Neural progenitor cell (in vitro differentiated cells): Measurements from ENCODE around the gene SERPINB10. TPM values are rescaled to one million over a fixed set of nuclear protein-coding genes. Genes with fewer than 3 reads are reported as not detected.

Experiments
- DNase-seq: peaks from one replicate; pipeline ENCODE4 v3.0.0-alpha.2; 2016; ENCODE audit warnings: low spot score
- H2AFZ ChIP-seq: fragments of 200-600 bp; sonication (generic); replicated peaks from 2 replicates; pipeline ENCODE4 v1.6.1; 2016; ENCODE audit warnings: antibody characterized with exemption
- H3F3A ChIP-seq: fragments of 200-600 bp; sonication (generic); 2 replicates; pipeline ENCODE4 v1.6.1; 2016; ENCODE audit warnings: antibody characterized with exemption, low read depth
- H3K27ac ChIP-seq: fragments of 200-600 bp; sonication (generic); 2 replicates; pipeline ENCODE4 v1.5.1; 2016; ENCODE audit warnings: mild to moderate bottlenecking
- H3K27me3 ChIP-seq: fragments of 200-600 bp; sonication (generic); 2 replicates; pipeline ENCODE4 v1.6.1; 2016; ENCODE audit warnings: mild to moderate bottlenecking, moderate library complexity
- H3K36me3 ChIP-seq: fragments of 200-600 bp; sonication (generic); 2 replicates; pipeline ENCODE4 v1.5.1; 2016
- H3K4me1 ChIP-seq: fragments of 200-600 bp; sonication (generic); 2 replicates; pipeline ENCODE4 v1.6.1; 2016; ENCODE audit warnings: mixed run types
- H3K4me2 ChIP-seq: fragments of 200-600 bp; sonication (generic); 2 replicates; pipeline ENCODE4 v1.6.1; 2016
- H3K4me3 ChIP-seq: fragments of 200-600 bp; sonication (generic); 2 replicates; pipeline ENCODE4 v1.5.1; 2016
- H3K79me2 ChIP-seq: fragments of 200-600 bp; sonication (generic); 2 replicates; pipeline ENCODE4 v1.6.1; 2016; ENCODE audit warnings: low read depth
- H3K9ac ChIP-seq: fragments of 200-600 bp; sonication (generic); 2 replicates; pipeline ENCODE4 v1.6.1; 2016
- H3K9me3 ChIP-seq: fragments of 200-600 bp; sonication (generic); 2 replicates; pipeline ENCODE4 v1.5.1; 2016; ENCODE audit warnings: low read depth
- H4K20me1 ChIP-seq: fragments of 200-600 bp; sonication (generic); 2 replicates; pipeline ENCODE4 v1.6.1; 2016; ENCODE audit warnings: low read depth
- H3K27ac Mint-ChIP-seq: 3 replicates; pipeline ENCODE4 v1.8.0; 2021; ENCODE audit warnings: mixed read lengths
- H3K27me3 Mint-ChIP-seq: 2 replicates; pipeline ENCODE4 v1.8.0; 2022; ENCODE audit warnings: low read depth, mild to moderate bottlenecking, inconsistent platforms, moderate library complexity, mixed read lengths; ENCODE audit not compliant: insufficient read depth
- H3K36me3 Mint-ChIP-seq: 3 replicates; pipeline ENCODE4 v1.8.0; 2021; ENCODE audit warnings: mixed read lengths
- H3K4me1 Mint-ChIP-seq: 3 replicates; pipeline ENCODE4 v1.8.0; 2021; ENCODE audit warnings: mixed read lengths
- H3K4me3 Mint-ChIP-seq: 3 replicates; pipeline ENCODE4 v1.8.0; 2021; ENCODE audit warnings: mild to moderate bottlenecking, moderate library complexity, mixed read lengths
- H3K9me3 Mint-ChIP-seq: 3 replicates; pipeline ENCODE4 v1.8.0; 2020; ENCODE audit warnings: mixed read lengths
- CTCF ChIP-seq: fragments of 200-600 bp; sonication (generic); IDR thresholded peaks from 2 replicates; pipeline ENCODE4 v1.5.1; 2017; ENCODE audit warnings: antibody characterized with exemption, mild to moderate bottlenecking
- EZH2 ChIP-seq: fragments of 200-600 bp; sonication (generic); IDR thresholded peaks from 2 replicates; pipeline ENCODE4 v1.6.1; 2017; ENCODE audit warnings: antibody characterized with exemption, mild to moderate bottlenecking, moderate library complexity
- EZH2phosphoT487 ChIP-seq: fragments of 200-600 bp; sonication (generic); IDR thresholded peaks from 2 replicates; pipeline ENCODE4 v1.6.1; 2017; ENCODE audit warnings: antibody characterized with exemption
- total RNA-seq: library from RNA; depleted of rRNA; stranded (reverse); fragments of >200 nt; gene quantifications from 2 replicates; pipeline ENCODE4 v1.2.3, GENCODE V29; 2015; ENCODE audit warnings: low replicate concordance

SERPINB10 gene
- total RNA-seq, 1 donor from 2014 or later = not detected

- TF ChIP-seq CTCF (no peak), EZH2phosphoT487 (no peak), EZH2 (no peak)
- H3K4me1 Mint-ChIP-seq = peaks cover 2% of the 10 kb centered on the region
- H3K4me1 ChIP-seq = peaks cover 2% of the 10 kb centered on the region
- no peak overlapping the region for H3K27ac ChIP-seq
- no peak overlapping the region for H3K4me2 ChIP-seq
- no peak overlapping the region for H3K9ac ChIP-seq
- H3K4me3 ChIP-seq = no peak overlapping the region
- H3K79me2 ChIP-seq = no peaks in the 10 kb centered on the region
- H3K4me3 Mint-ChIP-seq = no peak overlapping the region
- H2AFZ ChIP-seq = no peak overlapping the region
- no peaks in the 10 kb centered on the region for H4K20me1 ChIP-seq
- H3K27ac Mint-ChIP-seq = no peak overlapping the region
- H3K36me3 ChIP-seq = no peaks in the 10 kb centered on the region
- H3K9me3 Mint-ChIP-seq = no peaks in the 10 kb centered on the region
- peaks cover 10% of the 10 kb centered on the region for H3F3A ChIP-seq
- no peak for DNase-seq
- no peaks in the 10 kb centered on the region for H3K36me3 Mint-ChIP-seq
- H3K27me3 ChIP-seq = peaks cover 12% of the 10 kb centered on the region
- no peaks in the 10 kb centered on the region for H3K9me3 ChIP-seq
- H3K27me3 Mint-ChIP-seq = peaks cover 8% of the 10 kb centered on the region
These were observed 46.1 kb downstream of the SERPINB10 start for GRCh38 chr18:63953811-63954210.

GRCh38 chr18:63956755-63957154 is 49.0 kb downstream of the SERPINB10 start:
- Histone ChIP-seq H3K79me2 (no peaks in the 10 kb centered on the region), H3K27me3 (no peaks in the 10 kb centered on the region), H3K4me3 (no peak overlapping the region), H3F3A (no peaks in the 10 kb centered on the region), H3K9ac (no peak overlapping the region), H3K36me3 (no peaks in the 10 kb centered on the region), H3K27ac (no peak overlapping the region), H3K9me3 (no peaks in the 10 kb centered on the region), H4K20me1 (no peaks in the 10 kb centered on the region), H3K4me1 (no peaks in the 10 kb centered on the region), H3K4me2 (no peak overlapping the region), H2AFZ (no peak overlapping the region)
- Mint-ChIP-seq H3K9me3 (no peaks in the 10 kb centered on the region), H3K27me3 (peaks cover 6% of the 10 kb centered on the region), H3K27ac (no peak overlapping the region), H3K4me3 (no peak overlapping the region), H3K4me1 (no peaks in the 10 kb centered on the region), H3K36me3 (no peaks in the 10 kb centered on the region)
- DNase-seq = no peak
- TF ChIP-seq EZH2 (no peak), CTCF (no peak)

- H3K4me1 ChIP-seq = no peaks in the 10 kb centered on the region
- no peak overlapping the region for H3K27ac ChIP-seq
- H3K9me3 Mint-ChIP-seq = no peaks in the 10 kb centered on the region
- H3K27ac Mint-ChIP-seq = no peak overlapping the region
- H3K9me3 ChIP-seq = no peaks in the 10 kb centered on the region
- H3K36me3 ChIP-seq = no peaks in the 10 kb centered on the region
- no peak overlapping the region for H3K4me3 Mint-ChIP-seq
- H3K36me3 Mint-ChIP-seq = no peaks in the 10 kb centered on the region
- peaks cover 6% of the 10 kb centered on the region for H3K27me3 Mint-ChIP-seq
- no peak overlapping the region for H3K4me3 ChIP-seq
- DNase-seq = no peak
- H3F3A ChIP-seq = no peaks in the 10 kb centered on the region
- TF ChIP-seq CTCF = no peak
- no peak for TF ChIP-seq EZH2
- TF ChIP-seq EZH2phosphoT487 = no peak
- H3K27me3 ChIP-seq = no peaks in the 10 kb centered on the region
- H3K4me2 ChIP-seq = no peak overlapping the region
- no peak overlapping the region for H3K9ac ChIP-seq
- H3K4me1 Mint-ChIP-seq = peaks cover 4% of the 10 kb centered on the region
- no peaks in the 10 kb centered on the region for H3K79me2 ChIP-seq
- no peak overlapping the region for H2AFZ ChIP-seq
- no peaks in the 10 kb centered on the region for H4K20me1 ChIP-seq
These were observed 53.1 kb downstream of the SERPINB10 start for GRCh38 chr18:63960891-63961290.
